HG02938 (cell line): ENCODE results near the gene RTN1.

Experiments used
- ATAC-seq: cut with Tn5 transposase; IDR thresholded peaks from one replicate; pipeline ENCODE4 v1.9.1; 2021; ENCODE audit warnings: mild to moderate bottlenecking, moderate library complexity; ENCODE audit not compliant: unreplicated experiment

The RTN1 gene

GRCh38 chr14:59870277-59871165 lies at the start of gene RTN1:
TSS of gene RTN1 (minus strand) at chr14:59870776. CDS start at chr14:59870630, 146 bp downstream.
- peak; percentile 56 for ATAC-seq

GRCh38 chr14:59920378-59920683 lies 49.8 kb upstream of the RTN1 start:
- no peak for ATAC-seq

- peak; percentile 22 for ATAC-seq
Measured at GRCh38 chr14:59919570-59920377, 49.2 kb upstream of the RTN1 start, which contains the start of gene LRRC9. TSS of gene LRRC9 (plus strand) at chr14:59920144.

- ATAC-seq = peak; percentile 72
Measured at GRCh38 chr14:59918824-59919569, 48.4 kb upstream of the RTN1 start.

- ATAC-seq = no peak
Measured at GRCh38 chr14:59913187-59913586, 42.6 kb upstream of the RTN1 start.

GRCh38 chr14:59912443-59912842 lies 41.9 kb upstream of the RTN1 start:
- no peak for ATAC-seq

- no peak for ATAC-seq
Measured at GRCh38 chr14:59905188-59905587, 34.6 kb upstream of the RTN1 start.

- no peak for ATAC-seq
Measured at GRCh38 chr14:59904184-59904583, 33.6 kb upstream of the RTN1 start.

GRCh38 chr14:59900556-59900955 lies 30.0 kb upstream of the RTN1 start:
- no peak for ATAC-seq

GRCh38 chr14:59897757-59898383 lies 27.3 kb upstream of the RTN1 start:
- ATAC-seq = peak; percentile 59

- no peak for ATAC-seq
Measured at GRCh38 chr14:59895721-59896120, 25.1 kb upstream of the RTN1 start.

- ATAC-seq = no peak
Measured at GRCh38 chr14:59890676-59891075, 20.1 kb upstream of the RTN1 start.

GRCh38 chr14:59882957-59883356 lies 12.4 kb upstream of the RTN1 start:
- no peak for ATAC-seq

- no peak for ATAC-seq
Measured at GRCh38 chr14:59871166-59871495, 555 bp upstream of the RTN1 start.

- no peak for ATAC-seq
Measured at GRCh38 chr14:59869381-59870255, 958 bp downstream of the RTN1 start.

GRCh38 chr14:59868021-59868420 lies 2.6 kb downstream of the RTN1 start:
- ATAC-seq = no peak

- no peak for ATAC-seq
Measured at GRCh38 chr14:59863806-59864525, 6.6 kb downstream of the RTN1 start.

- ATAC-seq = no peak
Measured at GRCh38 chr14:59857328-59857727, 13.2 kb downstream of the RTN1 start.

GRCh38 chr14:59852350-59852749 lies 18.2 kb downstream of the RTN1 start:
- ATAC-seq = no peak
